ENCODE measurements around the gene GNPTAB. TPM values are rescaled to one million over a fixed set of nuclear protein-coding genes. Genes with fewer than 3 reads are reported as not detected.
A peak's percentile ranks its signal among the peaks of the same experiment; 100 is the strongest.

Gene GNPTAB
- total RNA-seq, 5 donors from 2014 or later (not counting 1 experiment from before 2014, with no cell fraction given): 44.9 to 66.8 (median 57.0) TPM

DNA sequence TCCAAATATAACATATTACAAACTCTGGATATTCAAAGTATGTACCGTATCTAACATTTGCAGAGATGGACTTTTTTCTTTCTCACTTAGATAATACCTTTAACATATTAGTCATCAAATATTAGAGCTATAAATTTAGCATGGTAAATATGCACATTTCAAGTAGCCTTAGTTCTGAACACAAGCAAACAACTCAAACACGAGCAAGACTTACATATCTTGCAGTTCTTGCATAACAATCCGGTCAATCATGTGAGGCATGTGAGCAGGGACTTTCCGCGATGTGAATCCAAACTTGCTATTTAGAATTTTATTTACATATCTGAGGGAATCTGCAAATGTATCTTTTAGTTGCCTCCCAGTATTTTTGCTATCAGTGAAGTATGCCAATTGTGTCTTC, 69.4 kb downstream of the GNPTAB start:
- no peaks in the 10 kb centered on the region for H3K9me3 ChIP-seq
- WGBS (ENCODE audit: insufficient coverage): no CpG with 5 or more reads among the region's 5 CpGs
- ATAC-seq (replicated peaks in 1 of 4) (no peak), DNase-seq (no peak)
- H3K9me3 Mint-ChIP-seq: no peaks in the 10 kb centered on the region
- no peak overlapping the region for H3K27ac ChIP-seq (ENCODE audit: low read length)
- H3K4me1 Mint-ChIP-seq: no peaks in the 10 kb centered on the region
- no peak overlapping the region for H3K27ac Mint-ChIP-seq
- ChIA-PET CTCF (interaction anchor here (0.5 to 1.3 kb wide), 8 partner anchors 35 to 419 kb away, joined by 3 to 4 read pairs (median 3); no protein-coding TSS in a partner anchor), POLR2A (no interaction called here)
- peaks cover 3 to 54% of the 10 kb centered on the region in 2 donors for H3K36me3 ChIP-seq (ENCODE audit: control insufficient read depth in 2 of 2, extremely low read depth in 1 of 2, insufficient read depth in 1 of 2, low read length in 1 of 2)
- H3K36me3 Mint-ChIP-seq: peaks cover 29% of the 10 kb centered on the region
- H3K4me3 ChIP-seq (ENCODE audit: control insufficient read depth in 1 of 2, extremely low read depth in 1 of 2, low read length in 1 of 2): no peak overlapping the region
- no peaks in the 10 kb centered on the region for H3K4me1 ChIP-seq (ENCODE audit: control insufficient read depth in 1 of 2, extremely low read depth in 1 of 2, insufficient read depth in 2 of 2, low read length in 2 of 2)
- H3K27me3 Mint-ChIP-seq: no peaks in the 10 kb centered on the region
- no peak overlapping the region for H3K4me3 Mint-ChIP-seq
- no peaks in the 10 kb centered on the region for H3K27me3 ChIP-seq (replicated peaks in 1 of 2; ENCODE audit: control insufficient read depth in 2 of 2, extremely low read depth in 1 of 2, insufficient read depth in 2 of 2, low read length in 1 of 2)

DNA sequence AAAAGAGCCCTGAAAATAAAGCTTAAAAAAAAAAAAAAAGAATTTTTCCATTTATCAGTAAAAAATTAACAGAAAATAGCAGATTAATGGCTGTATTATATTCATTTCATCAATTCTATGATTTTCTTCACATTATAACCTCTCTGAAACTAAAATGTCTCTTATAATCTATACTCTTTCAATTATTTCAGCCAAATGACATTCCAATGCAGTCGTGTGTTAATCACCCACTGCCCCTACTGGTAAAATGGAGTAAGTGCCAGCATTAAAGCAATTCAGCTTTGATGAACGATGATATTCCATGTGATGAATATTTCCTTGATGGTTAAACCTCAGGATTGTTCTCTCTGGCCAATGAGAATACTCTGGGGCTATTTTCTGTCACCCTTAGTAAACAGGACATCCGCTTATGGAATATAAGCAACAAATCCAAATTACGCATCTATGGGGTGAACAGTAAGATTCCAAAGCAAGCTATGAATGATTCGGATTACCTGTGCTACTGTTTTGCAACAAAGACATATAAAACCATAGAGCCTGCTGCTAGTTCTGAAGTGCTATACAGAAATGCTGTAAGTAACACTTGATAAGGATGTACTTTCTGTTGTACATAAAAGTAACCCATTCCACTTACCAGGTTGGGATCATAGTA, 71.2 kb downstream of the GNPTAB start:
- peak in 3 of 35 experiments; percentile 8 to 56 (median 11) for DNase-seq
- Mint-ChIP-seq H3K27me3 (no peaks in the 10 kb centered on the region), H3K27ac (no peak overlapping the region), H3K4me3 (no peak overlapping the region), H3K9me3 (no peaks in the 10 kb centered on the region), H3K4me1 (no peaks in the 10 kb centered on the region), H3K36me3 (peaks cover 37% of the 10 kb centered on the region)
- H3K27ac ChIP-seq (ENCODE audit: low read length): no peak overlapping the region
- no CpG with 5 or more reads among the region's 5 CpGs for WGBS (ENCODE audit: insufficient coverage)
- ATAC-seq (replicated peaks in 1 of 4): peak in 2 of 4 experiments; percentile 56 to 63
- H3K27me3 ChIP-seq (replicated peaks in 1 of 2; ENCODE audit: control insufficient read depth in 2 of 2, extremely low read depth in 1 of 2, insufficient read depth in 2 of 2, low read length in 1 of 2): no peaks in the 10 kb centered on the region
- CTCF ChIA-PET: interaction anchor here (0.5 to 1.9 kb wide), 36 partner anchors 8 to 437 kb away, joined by 3 to 17 read pairs (median 4); partner anchors contain the start of gene ARL1 (in 1 of the 2)
- H3K36me3 ChIP-seq (ENCODE audit: control insufficient read depth in 2 of 2, extremely low read depth in 1 of 2, insufficient read depth in 1 of 2, low read length in 1 of 2): peaks cover 5 to 48% of the 10 kb centered on the region in 2 donors
- no peaks in the 10 kb centered on the region for H3K4me1 ChIP-seq (ENCODE audit: control insufficient read depth in 1 of 2, extremely low read depth in 1 of 2, insufficient read depth in 2 of 2, low read length in 2 of 2)
- H3K9me3 ChIP-seq: no peaks in the 10 kb centered on the region
- no peak overlapping the region for H3K4me3 ChIP-seq (ENCODE audit: control insufficient read depth in 1 of 2, extremely low read depth in 1 of 2, low read length in 1 of 2)
- POLR2A ChIA-PET: interaction anchor here (0.6 kb wide), 4 partner anchors 17 to 135 kb away, joined by 3 to 5 read pairs (median 4); no protein-coding TSS in a partner anchor

- no CpG with 5 or more reads among the region's 4 CpGs for WGBS (ENCODE audit: insufficient coverage)
- Histone ChIP-seq H3K36me3 (ENCODE audit: control insufficient read depth in 2 of 2, extremely low read depth in 1 of 2, insufficient read depth in 1 of 2, low read length in 1 of 2) (peaks cover 11 to 60% of the 10 kb centered on the region in 2 donors), H3K27ac (ENCODE audit: low read length) (no peak overlapping the region), H3K9me3 (no peaks in the 10 kb centered on the region), H3K4me1 (ENCODE audit: control insufficient read depth in 1 of 2, extremely low read depth in 1 of 2, insufficient read depth in 2 of 2, low read length in 2 of 2) (no peaks in the 10 kb centered on the region), H3K27me3 (replicated peaks in 1 of 2; ENCODE audit: control insufficient read depth in 2 of 2, extremely low read depth in 1 of 2, insufficient read depth in 2 of 2, low read length in 1 of 2) (no peaks in the 10 kb centered on the region), H3K4me3 (ENCODE audit: control insufficient read depth in 1 of 2, extremely low read depth in 1 of 2, low read length in 1 of 2) (no peak overlapping the region)
- H3K9me3 Mint-ChIP-seq: no peaks in the 10 kb centered on the region
- CTCF ChIA-PET: interaction anchor here in 1 of 2 donors (0.6 kb wide), 1 partner anchor 41 kb away, joined by 4 read pairs; no protein-coding TSS in a partner anchor
- no peak for ATAC-seq (replicated peaks in 1 of 4)
- peaks cover 0 to 4% (median 0%) of the 10 kb centered on the region in 3 donors for H3K4me1 Mint-ChIP-seq
- peaks cover 64% of the 10 kb centered on the region for H3K36me3 Mint-ChIP-seq
- no peak overlapping the region for H3K4me3 Mint-ChIP-seq
- no peak for DNase-seq
- no peak overlapping the region for H3K27ac Mint-ChIP-seq
- POLR2A ChIA-PET: no interaction called here
- no peaks in the 10 kb centered on the region for H3K27me3 Mint-ChIP-seq
These were observed 80.6 kb downstream of the GNPTAB start for GRCh38 chr12:101750152-101750551.

DNA sequence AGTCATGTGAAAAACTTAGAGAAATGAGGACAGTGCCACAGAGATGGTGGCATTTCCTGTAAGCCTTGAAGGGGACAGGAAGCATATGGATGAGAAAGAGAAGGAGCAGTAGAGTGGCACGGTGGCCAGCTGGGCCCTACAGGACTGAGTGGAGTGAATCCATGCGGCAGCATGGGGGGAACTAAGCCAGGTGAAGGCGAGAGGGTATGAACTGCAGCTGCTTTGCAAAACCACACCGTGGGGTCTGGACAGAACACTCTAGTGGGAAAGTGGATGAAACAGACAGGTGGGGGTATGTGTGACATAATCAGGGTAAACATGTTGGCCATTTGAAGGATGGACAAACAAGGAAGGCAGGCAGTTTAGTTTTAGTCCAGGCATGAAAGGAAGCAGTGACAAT, 81.1 kb downstream of the GNPTAB start:
- Histone ChIP-seq H3K27me3 (replicated peaks in 1 of 2; ENCODE audit: control insufficient read depth in 2 of 2, extremely low read depth in 1 of 2, insufficient read depth in 2 of 2, low read length in 1 of 2) (no peaks in the 10 kb centered on the region), H3K36me3 (ENCODE audit: control insufficient read depth in 2 of 2, extremely low read depth in 1 of 2, insufficient read depth in 1 of 2, low read length in 1 of 2) (peaks cover 11 to 59% of the 10 kb centered on the region in 2 donors), H3K4me1 (ENCODE audit: control insufficient read depth in 1 of 2, extremely low read depth in 1 of 2, insufficient read depth in 2 of 2, low read length in 2 of 2) (no peaks in the 10 kb centered on the region), H3K9me3 (no peaks in the 10 kb centered on the region), H3K4me3 (ENCODE audit: control insufficient read depth in 1 of 2, extremely low read depth in 1 of 2, low read length in 1 of 2) (no peak overlapping the region), H3K27ac (ENCODE audit: low read length) (no peak overlapping the region)
- H3K9me3 Mint-ChIP-seq: no peaks in the 10 kb centered on the region
- H3K27ac Mint-ChIP-seq: no peak overlapping the region
- H3K4me1 Mint-ChIP-seq: peaks cover 0 to 4% (median 0%) of the 10 kb centered on the region in 3 donors
- ChIA-PET CTCF (interaction anchor here in 1 of 2 donors (0.6 kb wide), 1 partner anchor 42 kb away, joined by 4 read pairs; no protein-coding TSS in a partner anchor), POLR2A (no interaction called here)
- DNase-seq (no peak), ATAC-seq (replicated peaks in 1 of 4) (no peak)
- peaks cover 64% of the 10 kb centered on the region for H3K36me3 Mint-ChIP-seq
- 87% methylated on average over 4 of the region's 4 CpGs for WGBS (ENCODE audit: insufficient coverage)
- no peak overlapping the region for H3K4me3 Mint-ChIP-seq
- no peaks in the 10 kb centered on the region for H3K27me3 Mint-ChIP-seq

- H3K27ac ChIP-seq (ENCODE audit: low read length): no peak overlapping the region
- Mint-ChIP-seq H3K9me3 (no peaks in the 10 kb centered on the region), H3K4me3 (no peak overlapping the region), H3K4me1 (peaks cover 2 to 5% (median 4%) of the 10 kb centered on the region in 3 donors), H3K27me3 (no peaks in the 10 kb centered on the region), H3K27ac (no peak overlapping the region), H3K36me3 (peaks cover 69% of the 10 kb centered on the region)
- peaks cover 0 to 5% of the 10 kb centered on the region in 2 experiments for H3K4me1 ChIP-seq (ENCODE audit: control insufficient read depth in 1 of 2, extremely low read depth in 1 of 2, insufficient read depth in 2 of 2, low read length in 2 of 2)
- ChIA-PET CTCF (no interaction called here), POLR2A (interaction anchor here in 1 of 2 donors (0.5 kb wide), 1 partner anchor 261 kb away, joined by 3 read pairs; no protein-coding TSS in a partner anchor)
- no peak for ATAC-seq (replicated peaks in 1 of 4)
- no peaks in the 10 kb centered on the region for H3K9me3 ChIP-seq
- no peak overlapping the region for H3K4me3 ChIP-seq (ENCODE audit: control insufficient read depth in 1 of 2, extremely low read depth in 1 of 2, low read length in 1 of 2)
- no CpG with 5 or more reads among the region's 1 CpG for WGBS (ENCODE audit: insufficient coverage)
- peaks cover 11 to 60% of the 10 kb centered on the region in 2 donors for H3K36me3 ChIP-seq (ENCODE audit: control insufficient read depth in 2 of 2, extremely low read depth in 1 of 2, insufficient read depth in 1 of 2, low read length in 1 of 2)
- no peaks in the 10 kb centered on the region for H3K27me3 ChIP-seq (replicated peaks in 1 of 2; ENCODE audit: control insufficient read depth in 2 of 2, extremely low read depth in 1 of 2, insufficient read depth in 2 of 2, low read length in 1 of 2)
- DNase-seq: no peak
These were observed 81.9 kb downstream of the GNPTAB start for GRCh38 chr12:101748907-101749306.

GRCh38 chr12:101747697-101748096, 83.1 kb downstream of the GNPTAB start:
- no CpG with 5 or more reads among the region's 1 CpG for WGBS (ENCODE audit: insufficient coverage)
- Histone ChIP-seq H3K4me3 (ENCODE audit: control insufficient read depth in 1 of 2, extremely low read depth in 1 of 2, low read length in 1 of 2) (no peak overlapping the region), H3K36me3 (ENCODE audit: control insufficient read depth in 2 of 2, extremely low read depth in 1 of 2, insufficient read depth in 1 of 2, low read length in 1 of 2) (peaks cover 11 to 54% of the 10 kb centered on the region in 2 donors), H3K27me3 (replicated peaks in 1 of 2; ENCODE audit: control insufficient read depth in 2 of 2, extremely low read depth in 1 of 2, insufficient read depth in 2 of 2, low read length in 1 of 2) (no peaks in the 10 kb centered on the region), H3K27ac (ENCODE audit: low read length) (no peak overlapping the region), H3K9me3 (no peaks in the 10 kb centered on the region), H3K4me1 (ENCODE audit: control insufficient read depth in 1 of 2, extremely low read depth in 1 of 2, insufficient read depth in 2 of 2, low read length in 2 of 2) (peaks cover 0 to 9% of the 10 kb centered on the region in 2 experiments)
- Mint-ChIP-seq H3K9me3 (no peaks in the 10 kb centered on the region), H3K4me1 (peaks cover 5 to 16% (median 11%) of the 10 kb centered on the region in 3 donors), H3K4me3 (no peak overlapping the region), H3K27me3 (no peaks in the 10 kb centered on the region), H3K36me3 (peaks cover 68% of the 10 kb centered on the region), H3K27ac (no peak overlapping the region)
- ChIA-PET CTCF (no interaction called here), POLR2A (no interaction called here)
- DNase-seq (no peak), ATAC-seq (replicated peaks in 1 of 4) (no peak)

All from T-cell (primary cell).